ENCODE results near the gene NKAPL. TPM values are rescaled to one million over a fixed set of nuclear protein-coding genes. Genes with fewer than 3 reads are reported as not detected.

Gene NKAPL
- total and polyA plus RNA-seq, 2 of the 8 experiments (the other 6 are each of a cell fraction or from before 2014, with no cell fraction given), result 0.08 TPM; not detected in 1

DNA sequence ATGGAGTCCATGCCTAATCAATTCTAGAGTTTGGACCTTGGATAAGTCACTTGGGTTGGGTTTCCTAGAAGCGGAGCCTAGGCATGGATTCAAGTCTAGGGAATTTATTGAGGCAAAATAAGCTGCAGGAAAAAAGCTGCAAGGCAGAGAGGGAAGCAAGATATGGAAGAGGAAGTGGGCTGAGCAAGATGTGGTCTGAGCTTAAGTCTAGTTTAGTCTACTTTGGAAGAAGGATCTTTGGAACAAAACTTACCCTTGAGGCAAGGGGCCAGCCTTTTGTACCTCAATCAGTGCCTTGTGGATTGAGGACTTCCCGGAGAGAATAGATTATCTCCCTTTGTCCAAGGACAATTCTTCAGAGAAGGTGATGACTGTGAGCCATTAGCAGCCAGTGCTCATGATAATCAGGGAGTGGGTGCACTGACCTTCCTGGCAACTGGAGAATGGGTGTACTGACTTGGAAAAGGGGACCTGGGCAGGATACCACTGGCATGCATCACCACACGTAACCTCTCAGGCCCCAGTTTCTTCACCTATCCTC is 23.1 kb upstream of the NKAPL start:
- ChIA-PET POLR2A (ENCODE audit: partially characterized antibody) (interaction anchor here (1.3 kb wide), 1 partner anchor 45 kb away, joined by 3 read pairs; the partner anchor contains the start of gene PGBD1), CTCF (ENCODE audit: partially characterized antibody) (no interaction called here)
- H4K8ac ChIP-seq (ENCODE audit: extremely low read depth, insufficient read depth, low read length), result no peak overlapping the region
- no peak overlapping the region for H2BK120ac ChIP-seq (replicated peaks; ENCODE audit: low read depth, low read length)
- H3K36me3 ChIP-seq (ENCODE audit: control insufficient read depth in 2 of 4, insufficient read depth in 4 of 4, low read length in 3 of 4), result peaks cover 7 to 38% (median 20%) of the 10 kb centered on the region in 4 experiments; a peak in 7 of 8 replicates
- FAIRE-seq (no peak), DNase-seq (ENCODE audit: low read depth in 1 of 2, low spot score in 2 of 2) (no peak)
- no peak overlapping the region for H3K4ac ChIP-seq (replicated peaks; ENCODE audit: insufficient read length, low read depth, low read length)
- no peak overlapping the region for H3K9ac ChIP-seq (replicated peaks in 1 of 4; ENCODE audit: extremely low read depth in 1 of 4, low read depth in 3 of 4, low read length in 3 of 4)
- H3K27me3 ChIP-seq (replicated peaks in 1 of 4; ENCODE audit: control insufficient read depth in 3 of 4, extremely low read depth in 1 of 4, insufficient read depth in 3 of 4, low read length in 3 of 4), result no peaks in the 10 kb centered on the region
- H3K56ac ChIP-seq (replicated peaks; ENCODE audit: insufficient read length, low read depth, low read length), result no peak overlapping the region
- TF ChIP-seq NANOG (IDR thresholded peaks at IDR 0.05; ENCODE audit: insufficient read depth, low read depth, low read length, poor library complexity, severe bottlenecking) (peak; percentile 80), PHF8 (conservative IDR thresholded peaks at IDR 0.05; ENCODE audit: low read depth, low read length) (no peak), CHD2 (IDR thresholded peaks at IDR 0.05; ENCODE audit: low read length) (no peak), CBX8 (IDR thresholded peaks at IDR 0.05; ENCODE audit: borderline replicate concordance, low read depth, low read length) (no peak), CREB1 (IDR thresholded peaks at IDR 0.05) (no peak), HDAC6 (IDR thresholded peaks at IDR 0.05; ENCODE audit: low read depth, low read length) (no peak)
- TF ChIP-seq, protein P1, sequence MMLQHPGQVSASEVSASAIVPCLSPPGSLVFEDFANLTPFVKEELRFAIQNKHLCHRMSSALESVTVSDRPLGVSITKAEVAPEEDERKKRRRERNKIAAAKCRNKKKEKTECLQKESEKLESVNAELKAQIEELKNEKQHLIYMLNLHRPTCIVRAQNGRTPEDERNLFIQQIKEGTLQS (IDR thresholded peaks at IDR 0.05; ENCODE audit: insufficient read depth, low read depth, low read length), result no peak
- TF ChIP-seq, protein P2, sequence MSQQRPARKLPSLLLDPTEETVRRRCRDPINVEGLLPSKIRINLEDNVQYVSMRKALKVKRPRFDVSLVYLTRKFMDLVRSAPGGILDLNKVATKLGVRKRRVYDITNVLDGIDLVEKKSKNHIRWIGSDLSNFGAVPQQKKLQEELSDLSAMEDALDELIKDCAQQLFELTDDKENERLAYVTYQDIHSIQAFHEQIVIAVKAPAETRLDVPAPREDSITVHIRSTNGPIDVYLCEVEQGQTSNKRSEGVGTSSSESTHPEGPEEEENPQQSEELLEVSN (IDR thresholded peaks at IDR 0.05), result no peak
- 0 out of 4 replicates have a peak, but pooled peaks cover 0 to 3% of the 10 kb centered on the region in 2 experiments for H3K9me3 ChIP-seq (ENCODE audit: insufficient read depth in 2 of 2, low read depth in 1 of 2, low read length in 1 of 2)
- H3K14ac ChIP-seq (ENCODE audit: insufficient read length), result no peak overlapping the region
- no peak overlapping the region for H2BK20ac ChIP-seq (ENCODE audit: low read length)
- no peak overlapping the region for H3K4me3 ChIP-seq (ENCODE audit: extremely low read depth in 1 of 4, insufficient read depth in 2 of 4, low read depth in 3 of 4, low read length in 4 of 4)
- H4K91ac ChIP-seq (replicated peaks; ENCODE audit: insufficient read length, low read length), result no peak overlapping the region
- no peak overlapping the region for H2BK5ac ChIP-seq (ENCODE audit: low read depth, low read length)
- H3K27ac ChIP-seq (ENCODE audit: low read depth, low read length), result no peak overlapping the region
- H3K79me2 ChIP-seq (ENCODE audit: control insufficient read depth in 1 of 2, insufficient read depth in 2 of 2, low read length in 2 of 2), result no peaks in the 10 kb centered on the region
- H2AFZ ChIP-seq (ENCODE audit: low read length), result no peak overlapping the region
- no peak overlapping the region for H3K18ac ChIP-seq (ENCODE audit: extremely low read depth, low read length)
- no peak overlapping the region for H3K4me2 ChIP-seq (ENCODE audit: insufficient read depth in 1 of 2, low read depth in 2 of 2, low read length in 2 of 2)
- WGBS, 2 experiments (ENCODE audit: extremely low coverage in 1 of 2, insufficient coverage in 1 of 2, insufficient read length in 1 of 2, insufficient replicate concordance in 2 of 2, low coverage in 1 of 2, low lambda C conversion rate in 2 of 2, missing lambda C conversion rate in 1 of 2), result 87% methylated on average over 3 of the region's 3 CpGs; no CpG with 5 or more reads in 1 of the 2 experiments
- H3K23ac ChIP-seq (ENCODE audit: insufficient read length), result no peak overlapping the region
- H3K79me1 ChIP-seq (ENCODE audit: low read depth, low read length), result no peaks in the 10 kb centered on the region
- no peaks in the 10 kb centered on the region for H4K20me1 ChIP-seq (replicated peaks in 1 of 2; ENCODE audit: control insufficient read depth in 1 of 2, insufficient read depth in 2 of 2, low read length in 2 of 2)
- H2AK5ac ChIP-seq (ENCODE audit: low read depth, low read length), result no peak overlapping the region
- no peaks in the 10 kb centered on the region; the same call in 1 of the 2 replicates for H3K23me2 ChIP-seq (ENCODE audit: low read depth, low read length)
- H4K5ac ChIP-seq (ENCODE audit: insufficient read length, low read depth, low read length), result no peak overlapping the region
- H3K4me1 ChIP-seq (replicated peaks in 1 of 4; ENCODE audit: control insufficient read depth in 3 of 4, insufficient read depth in 4 of 4, low read length in 3 of 4), result no peaks in the 10 kb centered on the region; a peak in 1 of 7 replicates
- H2BK15ac ChIP-seq (ENCODE audit: low read length), result no peak overlapping the region
- no peak overlapping the region for H2BK12ac ChIP-seq (ENCODE audit: low read depth, low read length)

All from H1 (cell line).